Right lobe of liver (tissue), 4 donors: ENCODE results near the gene GRB2.

Source experiments
- CTCF ChIP-seq, 4 donors: fragments of 200-600 bp in 3 of 4; fragments of 450-650 bp in 1 of 4; IDR thresholded peaks; one replicate each; pipeline versions ENCODE4 v1.5.1 to v1.8.0; 2016 to 2022; ENCODE audit warnings: antibody characterized with exemption in 4 of 4, mild to moderate bottlenecking in 2 of 4
- POLR2A ChIP-seq: fragments of 450-650 bp; IDR thresholded peaks from one replicate; pipeline ENCODE4 v1.6.1; 2017; ENCODE audit warnings: antibody characterized with exemption, mild to moderate bottlenecking
- donor health status: DM: no; HTN: no; CAD: no.
- donor health status: DM: no; HTN: no; CAD: no.
- donor health status: DM: no; HTN: yes; CAD: no.

- TF ChIP-seq CTCF (IDR thresholded peaks at IDR 0.05) (no peak), POLR2A (no peak)
Measured at GRCh38 chr17:75404731-75405364, 630 bp downstream of the GRB2 start.
